SU-DHL-6 (cell line): ENCODE measurements around the gene ZNF536.

Experiments used
- H2AFZ ChIP-seq: fragments of 200-600 bp; sonication (generic); 2 replicates; pipeline ENCODE4 v1.6.1; 2014; ENCODE audit warnings: low read depth, mild to moderate bottlenecking, moderate library complexity, mixed read lengths, antibody characterized with exemption, low read length; ENCODE audit not compliant: severe bottlenecking
- H3F3A ChIP-seq: fragments of 200-600 bp; shearing (Covaris generic); 2 replicates; pipeline ENCODE4 v1.6.0; 2016; ENCODE audit warnings: antibody characterized with exemption, mild to moderate bottlenecking; ENCODE audit not compliant: insufficient read depth
- H3K27ac ChIP-seq: fragments of 200-600 bp; sonication (generic); 2 replicates; pipeline ENCODE4 v1.5.1; 2016; ENCODE audit warnings: low read depth, mild to moderate bottlenecking, low read length, moderate library complexity, mixed read lengths
- H3K27me3 ChIP-seq: fragments of 200-600 bp; sonication (generic), shearing (Covaris generic); 2 replicates; pipeline ENCODE4 v1.6.0; 2014; ENCODE audit warnings: mild to moderate bottlenecking, low read length
- H3K36me3 ChIP-seq: fragments of 200-600 bp; sonication (generic); 2 replicates; pipeline ENCODE4 v1.6.1; 2014; ENCODE audit warnings: mild to moderate bottlenecking, low read length, mixed read lengths
- H3K4me2 ChIP-seq: fragments of 300-600, 200-600 bp; shearing (Covaris generic), sonication (generic); 2 replicates; pipeline ENCODE4 v1.6.0; 2014; ENCODE audit warnings: low read length, low read depth, mild to moderate bottlenecking; ENCODE audit not compliant: poor library complexity, severe bottlenecking
- H3K4me3 ChIP-seq: fragments of 200-600 bp; sonication (generic); 2 replicates; pipeline ENCODE4 v1.5.1; 2014; ENCODE audit warnings: antibody characterized with exemption, low read length, mild to moderate bottlenecking, mixed read lengths; ENCODE audit not compliant: insufficient read depth, poor library complexity, severe bottlenecking
- H3K79me2 ChIP-seq: fragments of 200-600 bp; sonication (generic); 2 replicates; pipeline ENCODE4 v1.6.1; 2014; ENCODE audit warnings: mild to moderate bottlenecking, low read length, moderate library complexity; ENCODE audit not compliant: insufficient read depth
- H3K9ac ChIP-seq: fragments of 200-600 bp; sonication (generic); 2 replicates; pipeline ENCODE4 v1.7.0; 2014; ENCODE audit warnings: mild to moderate bottlenecking, low read length
- H3K9me2 ChIP-seq: fragments of 200-600 bp; sonication (generic); replicated peaks from 2 replicates; pipeline ENCODE4 v1.6.1; 2014; ENCODE audit warnings: low read length; ENCODE audit not compliant: insufficient read depth
- H3K9me3 ChIP-seq: fragments of 200-600 bp; sonication (generic); 2 replicates; pipeline ENCODE4 v1.6.1; 2014; ENCODE audit warnings: low read length, mixed read lengths; ENCODE audit not compliant: insufficient read depth
- H4K20me1 ChIP-seq: fragments of 200-600 bp; sonication (generic); 2 replicates; pipeline ENCODE4 v1.6.1; 2014; ENCODE audit warnings: low read depth, mild to moderate bottlenecking, antibody characterized with exemption, low read length, moderate library complexity, mixed read lengths
- EZH2phosphoT487 ChIP-seq: fragments of 200-600 bp; sonication (generic), shearing (Covaris generic); conservative IDR thresholded peaks from 2 replicates; pipeline ENCODE4 v1.6.1; 2018; ENCODE audit warnings: mild to moderate bottlenecking, antibody characterized with exemption, low read length, moderate library complexity, mixed read lengths
- TF ChIP-seq, protein P1 (sequence below): fragments of 200-600 bp; sonication (generic); IDR thresholded peaks from one replicate; pipeline ENCODE4 v1.5.1; 2017; ENCODE audit warnings: antibody characterized with exemption, mild to moderate bottlenecking, low read length, moderate library complexity; ENCODE audit not compliant: insufficient read depth, poor library complexity, severe bottlenecking

ZNF536 gene

DNA sequence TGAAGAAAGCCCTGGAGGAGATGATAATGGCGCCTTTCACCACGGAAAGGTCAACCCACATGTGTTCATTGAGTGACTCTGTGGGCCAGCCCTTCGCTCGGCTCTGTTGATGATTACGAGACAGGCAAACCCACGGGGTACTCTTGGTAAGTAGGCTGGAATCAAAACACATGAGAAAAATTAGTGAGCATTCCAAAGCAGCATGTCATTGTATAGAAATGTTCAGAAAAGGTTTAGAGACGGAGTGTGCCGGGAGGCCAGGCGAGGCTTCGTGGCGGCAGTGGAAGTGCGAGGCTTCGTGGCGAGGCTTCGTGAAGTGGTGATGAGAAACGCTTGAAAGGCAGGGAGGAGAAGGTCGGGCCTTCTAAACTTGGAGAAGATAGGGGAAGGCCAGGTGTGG is 144.3 kb downstream of the ZNF536 start:
- no peaks in the 10 kb centered on the region for H3K36me3 ChIP-seq
- no peak overlapping the region for H3K9ac ChIP-seq
- no peaks in the 10 kb centered on the region for H3K9me3 ChIP-seq
- no peaks in the 10 kb centered on the region for H3K27me3 ChIP-seq
- H3K27ac ChIP-seq = no peak overlapping the region
- H2AFZ ChIP-seq = no peak overlapping the region
- no peak overlapping the region for H3K4me2 ChIP-seq
- H3K79me2 ChIP-seq = no peaks in the 10 kb centered on the region
- no peaks in the 10 kb centered on the region for H3F3A ChIP-seq
- H3K4me3 ChIP-seq = no peak overlapping the region
- no peaks in the 10 kb centered on the region for H3K9me2 ChIP-seq
- no peaks in the 10 kb centered on the region for H4K20me1 ChIP-seq
- TF ChIP-seq, protein P1, sequence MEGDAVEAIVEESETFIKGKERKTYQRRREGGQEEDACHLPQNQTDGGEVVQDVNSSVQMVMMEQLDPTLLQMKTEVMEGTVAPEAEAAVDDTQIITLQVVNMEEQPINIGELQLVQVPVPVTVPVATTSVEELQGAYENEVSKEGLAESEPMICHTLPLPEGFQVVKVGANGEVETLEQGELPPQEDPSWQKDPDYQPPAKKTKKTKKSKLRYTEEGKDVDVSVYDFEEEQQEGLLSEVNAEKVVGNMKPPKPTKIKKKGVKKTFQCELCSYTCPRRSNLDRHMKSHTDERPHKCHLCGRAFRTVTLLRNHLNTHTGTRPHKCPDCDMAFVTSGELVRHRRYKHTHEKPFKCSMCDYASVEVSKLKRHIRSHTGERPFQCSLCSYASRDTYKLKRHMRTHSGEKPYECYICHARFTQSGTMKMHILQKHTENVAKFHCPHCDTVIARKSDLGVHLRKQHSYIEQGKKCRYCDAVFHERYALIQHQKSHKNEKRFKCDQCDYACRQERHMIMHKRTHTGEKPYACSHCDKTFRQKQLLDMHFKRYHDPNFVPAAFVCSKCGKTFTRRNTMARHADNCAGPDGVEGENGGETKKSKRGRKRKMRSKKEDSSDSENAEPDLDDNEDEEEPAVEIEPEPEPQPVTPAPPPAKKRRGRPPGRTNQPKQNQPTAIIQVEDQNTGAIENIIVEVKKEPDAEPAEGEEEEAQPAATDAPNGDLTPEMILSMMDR = no peak
- TF ChIP-seq EZH2phosphoT487 = no peak

DNA sequence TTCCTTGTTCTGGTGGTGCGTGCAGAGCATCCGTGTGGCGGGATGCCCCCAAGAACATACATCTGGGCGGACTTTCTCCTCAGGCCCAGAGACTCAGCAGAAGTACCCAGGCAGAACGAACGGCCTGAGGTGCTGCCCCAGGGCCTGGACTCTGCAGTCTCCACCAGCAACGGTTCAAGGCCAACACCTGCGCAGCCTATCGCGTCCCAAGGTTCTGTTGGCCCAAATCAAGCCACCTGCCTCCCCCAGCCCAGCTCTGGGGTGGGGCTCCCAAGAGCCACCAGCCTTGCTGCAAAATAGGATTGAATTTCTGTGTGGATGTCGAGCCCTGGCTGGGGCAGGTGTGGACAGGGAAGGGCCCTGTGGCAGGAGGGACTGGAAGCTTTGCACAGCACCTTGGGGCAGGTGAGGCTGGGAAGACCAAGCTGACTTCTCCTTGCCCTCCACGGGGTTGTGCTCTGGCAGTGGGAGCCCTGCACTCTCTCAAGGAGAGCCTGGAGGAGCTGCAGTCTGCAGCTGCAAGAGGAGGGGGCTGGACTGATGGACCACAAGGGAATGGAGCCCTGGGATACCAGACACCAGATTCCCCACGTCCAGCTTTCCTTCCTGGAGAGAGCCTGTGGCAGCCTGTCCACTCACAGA is 146.9 kb downstream of the ZNF536 start:
- Histone ChIP-seq H3K9ac (no peak overlapping the region), H3K79me2 (no peaks in the 10 kb centered on the region), H3F3A (no peaks in the 10 kb centered on the region), H3K9me3 (no peaks in the 10 kb centered on the region), H3K9me2 (no peaks in the 10 kb centered on the region), H3K27me3 (no peaks in the 10 kb centered on the region), H3K4me3 (no peak overlapping the region), H3K36me3 (no peaks in the 10 kb centered on the region), H2AFZ (no peak overlapping the region), H3K27ac (no peak overlapping the region), H4K20me1 (no peaks in the 10 kb centered on the region), H3K4me2 (no peak overlapping the region)
- TF ChIP-seq EZH2phosphoT487 = no peak
- TF ChIP-seq, protein P1 = no peak

DNA sequence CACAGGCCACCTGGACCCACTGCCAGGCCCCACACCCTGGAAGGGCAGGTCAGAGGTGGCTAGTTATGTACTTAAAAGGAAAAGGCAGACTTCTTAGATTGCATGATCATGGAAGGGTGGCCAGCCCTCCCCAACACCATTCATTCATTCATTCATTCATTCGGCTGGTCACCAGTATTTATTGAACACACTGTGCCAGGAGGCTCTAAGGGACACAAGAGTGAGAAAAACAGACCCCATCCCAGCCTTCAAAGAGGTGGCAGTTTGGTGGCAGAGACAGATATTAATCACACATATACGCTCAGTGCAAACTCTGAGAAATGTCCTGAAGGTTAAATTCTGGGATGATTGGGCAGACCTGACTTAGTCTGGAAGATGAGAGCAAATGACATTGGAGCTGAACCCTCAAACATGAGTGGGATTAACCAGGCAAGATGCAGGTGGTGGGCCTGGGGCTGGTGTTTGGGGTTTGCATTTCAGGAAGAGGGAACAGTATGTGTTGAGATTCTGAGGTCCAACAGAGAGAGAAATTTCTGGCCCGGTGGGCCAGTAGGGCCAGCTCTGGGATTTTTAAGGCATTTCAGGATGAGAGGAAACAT is 147.5 kb downstream of the ZNF536 start:
- Histone ChIP-seq H3K9me3 (no peaks in the 10 kb centered on the region), H3K27ac (no peak overlapping the region), H3F3A (no peaks in the 10 kb centered on the region), H4K20me1 (no peaks in the 10 kb centered on the region), H3K9ac (no peak overlapping the region), H2AFZ (no peak overlapping the region), H3K27me3 (no peaks in the 10 kb centered on the region), H3K9me2 (no peaks in the 10 kb centered on the region), H3K4me2 (no peak overlapping the region), H3K36me3 (no peaks in the 10 kb centered on the region), H3K79me2 (no peaks in the 10 kb centered on the region), H3K4me3 (no peak overlapping the region)
- TF ChIP-seq, protein P1 = no peak
- no peak for TF ChIP-seq EZH2phosphoT487
